GM19328 (cell line): ENCODE results near the gene MAP2.

Experiments used
- ATAC-seq: cut with Tn5 transposase; IDR thresholded peaks from one replicate; pipeline ENCODE4 v1.9.1; 2021; ENCODE audit warnings: mild to moderate bottlenecking, moderate library complexity; ENCODE audit not compliant: unreplicated experiment

Gene MAP2

GRCh38 chr2:209526561-209526960, 102.7 kb downstream of the MAP2 start:
- no peak for ATAC-seq

GRCh38 chr2:209529579-209529978, 105.7 kb downstream of the MAP2 start:
- no peak for ATAC-seq

GRCh38 chr2:209532321-209532720, 108.5 kb downstream of the MAP2 start:
- no peak for ATAC-seq

GRCh38 chr2:209533391-209533790, 109.5 kb downstream of the MAP2 start:
- no peak for ATAC-seq

- no peak for ATAC-seq
Observed at GRCh38 chr2:209534228-209534627, 110.4 kb downstream of the MAP2 start.

GRCh38 chr2:209536363-209536762, 112.5 kb downstream of the MAP2 start:
- no peak for ATAC-seq

- ATAC-seq, result no peak
Observed at GRCh38 chr2:209547726-209548125, 123.9 kb downstream of the MAP2 start.

GRCh38 chr2:209549589-209549988, 125.7 kb downstream of the MAP2 start:
- no peak for ATAC-seq

- no peak for ATAC-seq
Observed at GRCh38 chr2:209553913-209554312, 130.1 kb downstream of the MAP2 start.

- no peak for ATAC-seq
Observed at GRCh38 chr2:209556354-209556961, 132.6 kb downstream of the MAP2 start.

- no peak for ATAC-seq
Observed at GRCh38 chr2:209560911-209561310, 137.1 kb downstream of the MAP2 start.

- no peak for ATAC-seq
Observed at GRCh38 chr2:209563453-209563852, 139.6 kb downstream of the MAP2 start.

GRCh38 chr2:209564816-209565215, 141.0 kb downstream of the MAP2 start:
- ATAC-seq, result no peak

GRCh38 chr2:209565896-209566582, 142.2 kb downstream of the MAP2 start:
- no peak for ATAC-seq

- no peak for ATAC-seq
Observed at GRCh38 chr2:209570194-209570593, 146.3 kb downstream of the MAP2 start.

- no peak for ATAC-seq
Observed at GRCh38 chr2:209574515-209574914, 150.7 kb downstream of the MAP2 start.

- ATAC-seq, result no peak
Observed at GRCh38 chr2:209577376-209578357, 153.8 kb downstream of the MAP2 start.

GRCh38 chr2:209578394-209579001, 154.7 kb downstream of the MAP2 start:
- ATAC-seq, result no peak

GRCh38 chr2:209579230-209579749, 155.4 kb downstream of the MAP2 start:
- no peak for ATAC-seq

- no peak for ATAC-seq
Observed at GRCh38 chr2:209581040-209581439, 157.2 kb downstream of the MAP2 start.

GRCh38 chr2:209582281-209582680, 158.4 kb downstream of the MAP2 start:
- no peak for ATAC-seq
